ENCODE measurements around the gene NDST4.

GRCh38 chr4:114927881-114928280, 185.5 kb downstream of the NDST4 start:
- no peak for TF ChIP-seq CTCF (IDR thresholded peaks at IDR 0.05)
- no peak for TF ChIP-seq ZFX (IDR thresholded peaks at IDR 0.05; ENCODE audit: borderline replicate concordance)
